ENCODE measurements around the gene ARL6. TPM values are rescaled to one million over a fixed set of nuclear protein-coding genes. Genes with fewer than 3 reads are reported as not detected.
"Not testable (repeated sequence)": the region's sequence is repeated elsewhere in the genome, so short reads cannot be mapped to it uniquely, and the experiment has no call there.

ARL6 gene
- total RNA-seq, 4 donors from 2014 or later: 3.4 to 6.9 (median 5.5) TPM

DNA sequence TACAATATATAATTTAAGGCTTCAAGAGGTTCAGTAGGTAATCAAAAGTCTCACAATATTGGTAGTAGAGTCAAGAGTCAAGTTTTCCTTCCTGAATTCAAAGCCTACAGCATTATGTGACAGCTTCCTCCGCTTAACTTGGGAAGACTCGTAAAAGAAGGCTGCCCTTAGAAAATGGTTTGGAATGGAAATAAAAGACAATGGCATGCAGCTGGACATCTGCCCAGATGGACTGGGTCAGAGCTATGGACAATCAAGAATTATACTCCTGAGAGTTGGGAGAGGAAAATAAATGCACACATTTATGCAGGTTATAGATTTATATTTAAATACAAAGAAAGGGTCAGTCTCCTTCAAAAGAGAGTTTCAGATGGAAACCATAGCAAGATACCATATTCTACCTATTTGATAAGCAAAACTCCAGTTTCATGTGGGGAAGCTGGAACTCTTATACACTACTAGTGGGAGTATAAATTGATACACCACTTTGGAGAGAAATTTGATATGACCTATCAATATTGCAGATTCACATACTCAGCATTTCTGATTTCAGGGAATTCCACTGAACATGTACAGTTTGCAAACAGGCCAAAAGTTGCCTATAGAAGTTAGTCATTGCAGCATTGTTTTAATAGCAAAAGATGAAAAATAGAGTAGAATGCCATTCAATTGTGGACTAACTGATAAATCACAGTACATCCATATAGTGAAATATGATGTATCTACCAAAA, 63.3 kb downstream of the ARL6 start:
- ATAC-seq (ENCODE audit: low FRiP score): no peak
- no peak for DNase-seq (ENCODE audit: low spot score)
- no peak for TF ChIP-seq CTCF (IDR thresholded peaks at IDR 0.05)

- no peak for ATAC-seq (ENCODE audit: low FRiP score)
- no peak for DNase-seq (ENCODE audit: low spot score)
- TF ChIP-seq CTCF (IDR thresholded peaks at IDR 0.05): no peak
These were observed 64.6 kb downstream of the ARL6 start for GRCh38 chr3:97829198-97829597.

DNA sequence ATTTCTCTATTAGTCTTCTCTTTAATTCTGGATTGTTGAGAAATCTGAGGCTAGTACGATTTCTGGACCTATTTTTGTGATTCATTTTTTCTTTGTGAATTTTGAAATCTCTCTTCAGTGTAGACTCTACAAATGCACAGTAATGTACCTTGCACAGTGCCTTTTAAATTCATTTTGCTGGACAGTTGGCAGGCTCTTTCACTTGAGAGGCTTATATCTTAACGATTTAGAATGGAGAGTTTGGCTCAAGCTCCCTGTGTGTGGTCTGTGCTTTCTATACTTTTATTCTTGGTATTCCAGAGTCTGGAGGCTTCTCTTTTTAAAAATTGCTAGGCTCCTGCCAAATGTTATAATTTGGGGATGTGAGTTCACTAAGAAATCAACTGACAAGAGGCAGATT, 66.1 kb downstream of the ARL6 start:
- TF ChIP-seq CTCF (IDR thresholded peaks at IDR 0.05): no peak
- ATAC-seq (ENCODE audit: low FRiP score) (no peak), DNase-seq (ENCODE audit: low spot score) (no peak)

DNA sequence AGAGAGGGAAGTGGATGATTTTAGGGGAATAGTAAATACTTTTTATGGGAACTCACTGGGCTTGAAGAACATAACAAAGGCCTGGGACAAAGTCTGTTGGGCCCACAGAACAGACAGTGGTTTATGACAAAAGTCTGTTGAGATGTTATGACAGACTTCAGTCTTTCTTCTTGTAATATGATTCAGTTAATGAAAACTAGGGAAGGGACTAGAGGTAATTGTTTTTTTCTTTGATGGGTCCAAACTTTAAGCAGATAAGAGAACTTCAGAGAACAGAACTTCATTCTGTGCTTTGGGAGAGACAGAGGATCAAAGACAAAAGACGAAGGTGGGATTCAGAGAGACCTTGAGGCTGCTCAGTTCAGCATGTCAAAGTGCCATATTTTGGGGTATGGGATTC, 66.6 kb downstream of the ARL6 start:
- no peak for DNase-seq (ENCODE audit: low spot score)
- ATAC-seq (ENCODE audit: low FRiP score): no peak
- TF ChIP-seq CTCF (IDR thresholded peaks at IDR 0.05): no peak

DNA sequence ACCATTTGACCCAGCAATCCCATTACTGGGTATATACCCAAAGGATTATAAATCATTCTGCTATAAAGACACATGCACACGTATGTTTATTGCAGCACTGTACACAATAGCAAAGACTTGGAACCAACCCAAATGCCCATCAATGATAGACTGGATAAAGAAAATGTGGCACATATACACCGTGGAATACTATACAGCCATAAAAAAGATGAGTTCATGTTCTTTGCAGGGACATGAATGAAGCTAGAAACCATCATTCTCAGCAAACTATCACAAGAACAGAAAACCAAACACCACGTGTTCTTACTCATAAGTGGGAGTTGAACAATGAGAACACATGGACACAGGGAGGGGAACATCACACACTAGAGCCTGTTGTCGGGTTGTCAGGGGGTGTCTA, 68.6 kb downstream of the ARL6 start:
- not testable (repeated sequence) for ATAC-seq (ENCODE audit: low FRiP score); DNase-seq (ENCODE audit: low spot score)

DNA sequence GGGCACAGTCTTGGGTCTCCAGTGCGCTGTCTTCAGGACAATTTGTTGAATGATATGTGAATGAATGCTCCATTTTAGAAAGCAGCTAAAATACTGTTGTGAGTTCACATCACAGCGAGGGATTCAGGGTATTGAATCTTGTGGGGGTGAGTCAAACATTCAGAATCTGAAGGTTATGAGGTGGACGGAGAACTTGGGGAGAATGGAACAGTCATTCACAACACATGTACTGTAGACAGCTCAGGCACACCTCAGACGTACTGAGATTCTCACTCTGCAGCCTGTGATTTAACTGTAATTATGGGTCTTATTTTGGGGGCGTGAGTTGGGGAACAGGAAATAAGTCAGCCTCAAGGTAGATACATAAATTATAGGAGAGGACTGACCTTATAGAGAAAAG, 71.2 kb downstream of the ARL6 start:
- DNase-seq (ENCODE audit: low spot score) (no peak), ATAC-seq (ENCODE audit: low FRiP score) (no peak)
- TF ChIP-seq CTCF (IDR thresholded peaks at IDR 0.05): no peak

- TF ChIP-seq CTCF (IDR thresholded peaks at IDR 0.05): no peak
- DNase-seq (ENCODE audit: low spot score) (no peak), ATAC-seq (ENCODE audit: low FRiP score) (no peak)
These were observed 73.8 kb downstream of the ARL6 start for GRCh38 chr3:97838393-97838792.

Measured in omental fat pad (tissue), 4 donors.